GM21526 (cell line): Measurements from ENCODE around the gene ZBP1.

Source experiments
- ATAC-seq: cut with Tn5 transposase; IDR thresholded peaks from one replicate; pipeline ENCODE4 v1.9.1; 2021; ENCODE audit warnings: moderate library complexity; ENCODE audit not compliant: unreplicated experiment, low FRiP score

The ZBP1 gene

DNA sequence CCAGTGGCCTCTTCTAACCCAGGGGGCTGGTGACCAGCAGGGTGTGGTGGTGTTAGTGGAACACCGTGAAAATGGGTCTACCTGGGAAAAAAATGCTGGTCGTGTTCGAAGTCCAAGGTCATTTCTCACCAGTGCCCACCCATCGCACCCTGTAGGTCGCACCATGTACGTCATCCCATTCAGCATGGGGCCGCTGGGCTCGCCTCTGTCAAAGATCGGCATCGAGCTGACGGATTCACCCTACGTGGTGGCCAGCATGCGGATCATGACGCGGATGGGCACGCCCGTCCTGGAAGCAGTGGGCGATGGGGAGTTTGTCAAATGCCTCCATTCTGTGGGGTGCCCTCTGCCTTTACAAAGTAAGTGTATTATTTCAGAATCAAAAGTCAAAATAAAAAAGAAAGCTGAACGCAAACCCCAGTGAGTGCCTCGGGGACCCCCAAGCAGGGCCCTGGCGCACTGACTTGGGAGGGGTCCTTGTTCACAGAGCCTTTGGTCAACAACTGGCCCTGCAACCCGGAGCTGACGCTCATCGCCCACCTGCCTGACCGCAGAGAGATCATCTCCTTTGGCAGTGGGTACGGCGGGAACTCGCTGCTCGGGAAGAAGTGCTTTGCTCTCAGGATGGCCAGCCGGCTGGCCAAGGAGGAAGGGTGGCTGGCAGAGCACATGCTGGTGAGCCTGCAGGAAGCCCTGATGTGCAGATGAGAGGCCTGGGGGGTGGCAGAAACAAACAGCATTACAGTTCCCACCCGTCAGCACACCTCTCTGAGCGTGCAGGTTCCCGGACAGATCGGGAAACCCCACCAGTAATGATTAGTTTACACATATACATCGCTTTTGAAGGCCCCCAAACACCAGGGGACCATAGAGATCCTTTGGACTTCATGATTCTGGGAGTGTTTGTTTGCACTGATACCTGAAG lies 57.4 kb downstream of the ZBP1 start:
- ATAC-seq = no peak

DNA sequence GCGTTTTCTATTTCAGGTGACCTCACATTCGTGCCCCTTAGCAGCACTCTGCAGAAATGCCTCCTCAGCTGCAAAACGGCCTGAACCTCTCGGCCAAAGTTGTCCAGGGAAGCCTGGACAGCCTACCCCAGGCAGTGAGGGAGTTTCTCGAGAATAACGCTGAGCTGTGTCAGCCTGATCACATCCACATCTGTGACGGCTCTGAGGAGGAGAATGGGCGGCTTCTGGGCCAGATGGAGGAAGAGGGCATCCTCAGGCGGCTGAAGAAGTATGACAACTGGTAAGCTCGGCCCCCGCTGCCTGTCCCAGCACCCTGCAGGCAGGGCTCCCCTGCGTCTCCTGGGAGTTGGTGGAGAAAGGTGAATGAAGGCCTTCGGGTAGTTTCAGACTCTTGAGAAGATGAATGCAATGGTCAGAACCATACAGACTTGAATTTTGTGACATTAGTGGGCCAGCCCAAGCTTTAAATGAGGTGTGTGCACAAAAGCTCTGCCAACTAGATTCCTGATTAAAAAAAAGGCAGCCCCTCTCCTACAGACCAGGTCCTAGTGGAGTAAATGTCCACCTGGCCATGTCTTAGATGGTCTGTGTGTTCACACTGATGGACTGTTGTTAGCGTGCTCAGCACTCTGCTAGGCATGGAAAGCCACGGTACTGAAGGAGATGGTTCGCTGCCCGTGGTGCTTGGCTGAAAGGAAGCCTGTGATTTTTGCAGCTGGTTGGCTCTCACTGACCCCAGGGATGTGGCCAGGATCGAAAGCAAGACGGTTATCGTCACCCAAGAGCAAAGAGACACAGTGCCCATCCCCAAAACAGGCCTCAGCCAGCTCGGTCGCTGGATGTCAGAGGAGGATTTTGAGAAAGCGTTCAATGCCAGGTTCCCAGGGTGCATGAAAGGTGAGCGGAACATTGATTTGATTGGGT lies 58.6 kb downstream of the ZBP1 start:
- no peak for ATAC-seq

GRCh38 chr20:57560554-57561355 lies 59.5 kb downstream of the ZBP1 start, which contains the start of gene PCK1:
Gene PCK1 (plus strand): TSS chr20:57561110. CDS start chr20:57561412, 302 bp downstream.
- no peak for ATAC-seq

GRCh38 chr20:57559658-57560553 lies 60.3 kb downstream of the ZBP1 start:
- no peak for ATAC-seq

- no peak for ATAC-seq
These were observed 61.0 kb downstream of the ZBP1 start for GRCh38 chr20:57559289-57559634.

DNA sequence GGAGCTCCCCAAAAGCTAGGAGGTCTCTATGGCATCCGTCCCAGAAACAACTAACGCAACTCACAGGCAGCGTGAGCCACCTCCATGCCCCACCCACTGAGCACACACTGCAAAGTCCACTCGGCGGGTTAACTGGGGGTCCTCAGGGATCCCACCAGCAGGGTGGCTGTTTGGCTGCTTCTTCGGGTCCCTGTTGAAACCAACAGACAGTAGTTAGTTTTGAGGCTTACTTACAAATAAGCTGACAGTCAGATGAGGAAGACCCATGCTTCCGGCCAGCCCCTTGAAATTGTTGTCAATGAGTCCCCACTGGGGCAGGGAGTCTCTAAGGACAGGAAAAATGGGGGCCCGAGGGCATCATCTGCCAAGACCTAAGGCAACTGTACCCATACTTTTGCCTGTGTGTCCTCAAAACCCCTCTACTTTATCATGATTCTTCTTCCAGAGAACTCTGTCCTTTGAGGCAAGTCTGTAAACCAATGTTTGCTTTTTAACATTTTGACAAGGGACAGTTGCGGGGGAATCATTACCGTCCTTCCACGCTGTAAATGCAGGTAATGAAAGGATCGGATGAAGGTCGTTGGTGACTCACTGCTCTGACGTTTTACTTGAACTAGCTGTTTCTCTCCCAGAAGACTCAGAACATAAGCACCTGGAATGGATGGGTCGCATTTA lies 61.5 kb downstream of the ZBP1 start:
- ATAC-seq = no peak

- ATAC-seq = no peak
These were observed 62.2 kb downstream of the ZBP1 start for GRCh38 chr20:57557926-57558613.

GRCh38 chr20:57556980-57557274 lies 63.3 kb downstream of the ZBP1 start:
- ATAC-seq = no peak

DNA sequence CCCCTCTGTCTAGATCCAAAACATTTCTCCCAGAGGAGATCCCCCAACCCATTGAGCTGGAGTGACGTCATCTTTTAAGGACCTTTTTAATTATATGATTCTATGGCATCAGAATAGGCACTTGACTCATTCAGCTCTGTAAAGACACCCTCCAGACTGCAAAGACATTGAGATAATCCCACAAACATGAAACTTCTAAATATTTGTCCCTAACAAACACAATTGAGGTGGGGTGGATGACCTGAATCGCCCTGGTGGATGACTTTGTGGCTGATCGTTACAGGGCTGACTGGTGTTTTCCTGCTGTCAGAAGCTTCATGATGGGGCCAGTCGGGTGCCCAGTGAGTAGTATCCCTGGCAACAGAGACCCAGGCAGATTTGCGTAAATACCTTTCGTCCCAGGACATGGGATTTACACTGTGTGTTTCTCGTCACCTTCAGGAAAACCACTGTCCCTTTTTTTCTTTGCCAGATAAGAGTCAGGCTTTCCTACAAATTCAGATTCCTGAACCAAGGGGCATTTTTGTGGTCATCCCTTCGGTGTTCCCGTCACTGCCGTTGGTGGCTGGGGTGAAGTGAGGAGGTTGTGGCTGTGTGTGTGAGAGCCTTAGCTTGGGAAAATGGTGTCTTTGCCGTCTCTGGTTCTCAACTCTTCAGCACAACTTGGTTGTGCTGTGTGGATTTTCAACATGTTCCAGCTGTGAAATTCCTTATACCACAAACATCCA lies 64.6 kb downstream of the ZBP1 start:
- ATAC-seq = no peak
